H1 (cell line): Measurements from ENCODE around the gene MXI1. TPM values are rescaled to one million over a fixed set of nuclear protein-coding genes. Genes with fewer than 3 reads are reported as not detected.

Experiments used
- CTCF ChIA-PET: fragments of 300-600 bp; sonication (Branson Sonifier 250); formaldehyde crosslinking; loops from one replicate; lab custom pipeline; 2021; ENCODE audit not compliant: partially characterized antibody; lab: Charles Lee
- POLR2A ChIA-PET: fragments of 300-600 bp; sonication (Branson Sonifier 250); formaldehyde crosslinking; loops from one replicate; lab custom pipeline; 2021; ENCODE audit warnings: inconsistent platforms; ENCODE audit not compliant: partially characterized antibody; lab: Charles Lee
- DNase-seq, 2 experiments: peaks; one replicate each; pipeline versions ENCODE4 v3.0.0 to v3.0.0-alpha.2; 2010 to 2022; ENCODE audit warnings: low spot score in 2 of 2, low read depth in 1 of 2, mixed read lengths in 1 of 2
- FAIRE-seq: peaks from 2 replicates; lab custom pipeline; 2011; peaks lifted over from hg19 to GRCh38; lab: Jason Lieb, UNC
- H2AFZ ChIP-seq: 2 replicates; pipeline ENCODE4 v1.8.1; 2012; ENCODE audit warnings: low read length, inconsistent platforms
- H2AK5ac ChIP-seq: 2 replicates; pipeline ENCODE4 v1.6.1; 2013; ENCODE audit warnings: low read depth, low read length
- H2BK120ac ChIP-seq: replicated peaks from 2 replicates; pipeline ENCODE3; 2013; ENCODE audit warnings: low read depth, low read length, inconsistent platforms
- H2BK12ac ChIP-seq: 2 replicates; pipeline ENCODE4 v1.6.1; 2013; ENCODE audit warnings: low read depth, low read length
- H2BK15ac ChIP-seq: 2 replicates; pipeline ENCODE4 v1.6.1; 2013; ENCODE audit warnings: low read length
- H2BK20ac ChIP-seq: 2 replicates; pipeline ENCODE4 v1.6.1; 2013; ENCODE audit warnings: low read length
- H2BK5ac ChIP-seq: 2 replicates; pipeline ENCODE4 v1.6.1; 2013; ENCODE audit warnings: low read depth, low read length
- H3K14ac ChIP-seq: 2 replicates; pipeline ENCODE4 v1.6.1; 2013; ENCODE audit warnings: inconsistent platforms; ENCODE audit not compliant: insufficient read length
- H3K18ac ChIP-seq: 2 replicates; pipeline ENCODE4 v1.6.1; 2013; ENCODE audit warnings: low read length; ENCODE audit errors: extremely low read depth
- H3K23ac ChIP-seq: 2 replicates; pipeline ENCODE4 v1.6.1; 2013; ENCODE audit warnings: inconsistent platforms; ENCODE audit not compliant: insufficient read length
- H3K23me2 ChIP-seq: 2 replicates; pipeline ENCODE4 v1.6.1; 2013; ENCODE audit warnings: low read depth, low read length
- H3K27ac ChIP-seq: 2 replicates; pipeline ENCODE4 v1.6.1; 2011; ENCODE audit warnings: low read depth, low read length, inconsistent platforms
- H3K27me3 ChIP-seq, 4 experiments: replicated peaks in 1 of 4; 1 replicate in 1 of 4; 2 replicates in 3 of 4; pipeline versions ENCODE4 v1.6.1 to v1.8.1; 2011 to 2013; ENCODE audit warnings: low read length in 3 of 4, mild to moderate bottlenecking in 3 of 4, inconsistent platforms in 2 of 4, mixed read lengths in 2 of 4, moderate library complexity in 1 of 4; ENCODE audit not compliant: control insufficient read depth in 3 of 4, insufficient read depth in 3 of 4; ENCODE audit errors: extremely low read depth in 1 of 4
- H3K36me3 ChIP-seq, 4 experiments: 2 replicates each; pipeline versions ENCODE4 v1.6.1 to v1.8.1; 2011 to 2013; ENCODE audit warnings: mild to moderate bottlenecking in 4 of 4, low read length in 3 of 4, moderate library complexity in 2 of 4, control low read depth in 1 of 4, inconsistent platforms in 1 of 4; ENCODE audit not compliant: insufficient read depth in 4 of 4, control insufficient read depth in 2 of 4
- H3K4ac ChIP-seq: replicated peaks from 2 replicates; pipeline ENCODE3; 2013; ENCODE audit warnings: low read length, low read depth, mixed read lengths, inconsistent platforms; ENCODE audit not compliant: insufficient read length
- H3K4me1 ChIP-seq, 4 experiments: replicated peaks in 1 of 4; 1 replicate in 1 of 4; 2 replicates in 3 of 4; pipeline versions ENCODE4 v1.6.1 to v1.8.1; 2011 to 2013; ENCODE audit warnings: low read length in 3 of 4, inconsistent platforms in 2 of 4, mixed read lengths in 1 of 4; ENCODE audit not compliant: insufficient read depth in 4 of 4, control insufficient read depth in 3 of 4
- H3K4me2 ChIP-seq, 2 experiments: 2 replicates each; pipeline versions ENCODE4 v1.6.1 to v1.8.1; 2011 to 2013; ENCODE audit warnings: low read depth in 2 of 2, low read length in 2 of 2, control low read depth in 1 of 2, inconsistent platforms in 1 of 2, mild to moderate bottlenecking in 1 of 2; ENCODE audit not compliant: insufficient read depth in 1 of 2
- H3K4me3 ChIP-seq, 4 experiments: fragments of 200-600, 300-600 bp in 1 of 4; sonication (generic), shearing (Covaris generic), sonication (Bioruptor Twin) in 1 of 4; 2 replicates each; pipeline versions ENCODE4 v1.5.1 to v1.8.1; 2011 to 2016; ENCODE audit warnings: low read length in 4 of 4, low read depth in 3 of 4, control low read depth in 2 of 4, inconsistent platforms in 2 of 4, mild to moderate bottlenecking in 2 of 4, mixed read lengths in 1 of 4, moderate library complexity in 1 of 4; ENCODE audit not compliant: insufficient read depth in 2 of 4; ENCODE audit errors: extremely low read depth in 1 of 4
- H3K56ac ChIP-seq: replicated peaks from 2 replicates; pipeline ENCODE3; 2013; ENCODE audit warnings: low read depth, mild to moderate bottlenecking, mixed read lengths, low read length, inconsistent platforms; ENCODE audit not compliant: insufficient read length
- H3K79me1 ChIP-seq: 2 replicates; pipeline ENCODE4 v1.6.1; 2013; ENCODE audit warnings: low read depth, low read length, control low read depth
- H3K79me2 ChIP-seq, 2 experiments: 2 replicates each; pipeline versions ENCODE4 v1.6.1 to v1.8.1; 2012 to 2013; ENCODE audit warnings: low read length in 2 of 2, mild to moderate bottlenecking in 2 of 2, inconsistent platforms in 1 of 2; ENCODE audit not compliant: insufficient read depth in 2 of 2, control insufficient read depth in 1 of 2
- H3K9ac ChIP-seq, 4 experiments: replicated peaks in 1 of 4; 1 replicate in 1 of 4; 2 replicates in 3 of 4; pipeline versions ENCODE4 v1.6.1 to v1.8.1; 2011 to 2013; ENCODE audit warnings: low read depth in 3 of 4, low read length in 3 of 4, control low read depth in 2 of 4, mild to moderate bottlenecking in 2 of 4, moderate library complexity in 2 of 4, inconsistent platforms in 1 of 4; ENCODE audit errors: extremely low read depth in 1 of 4
- H3K9me3 ChIP-seq, 2 experiments: 2 replicates each; pipeline versions ENCODE4 v1.6.1 to v1.8.1; 2012 to 2013; ENCODE audit warnings: mild to moderate bottlenecking in 2 of 2, moderate library complexity in 2 of 2, control low read depth in 1 of 2, inconsistent platforms in 1 of 2, low read depth in 1 of 2, low read length in 1 of 2, mixed read lengths in 1 of 2; ENCODE audit not compliant: insufficient read depth in 2 of 2
- H4K20me1 ChIP-seq, 2 experiments: replicated peaks in 1 of 2; 2 replicates each; pipeline versions ENCODE3 to v1.8.1; 2011 to 2013; ENCODE audit warnings: inconsistent platforms in 2 of 2, low read length in 2 of 2, mild to moderate bottlenecking in 1 of 2; ENCODE audit not compliant: insufficient read depth in 2 of 2, control insufficient read depth in 1 of 2
- H4K5ac ChIP-seq: 2 replicates; pipeline ENCODE4 v1.6.1; 2013; ENCODE audit warnings: low read length, low read depth, mixed read lengths, inconsistent platforms; ENCODE audit not compliant: insufficient read length
- H4K8ac ChIP-seq: 2 replicates; pipeline ENCODE4 v1.8.0; 2013; ENCODE audit warnings: mild to moderate bottlenecking, moderate library complexity, low read length, inconsistent platforms; ENCODE audit not compliant: insufficient read depth; ENCODE audit errors: extremely low read depth
- H4K91ac ChIP-seq: replicated peaks from 2 replicates; pipeline ENCODE3; 2013; ENCODE audit warnings: low read length, mixed read lengths, inconsistent platforms; ENCODE audit not compliant: insufficient read length
- BCL11A ChIP-seq, 2 experiments: IDR thresholded peaks; one replicate each; pipeline ENCODE4 v1.6.1; 2011; ENCODE audit warnings: low read depth in 2 of 2, low read length in 2 of 2, mild to moderate bottlenecking in 2 of 2
- CREB1 ChIP-seq: IDR thresholded peaks from 2 replicates; pipeline ENCODE4 v1.6.1; 2012; ENCODE audit warnings: inconsistent platforms
- HDAC2 ChIP-seq, 2 experiments: fragments of 300-600 bp in 1 of 2; sonication (generic) in 1 of 2; IDR thresholded peaks; 2 replicates each; pipeline ENCODE4 v1.6.1; 2011 to 2012; ENCODE audit warnings: low read depth in 2 of 2, low read length in 2 of 2, mild to moderate bottlenecking in 2 of 2, moderate library complexity in 2 of 2, borderline replicate concordance in 1 of 2, inconsistent platforms in 1 of 2
- HDAC6 ChIP-seq: IDR thresholded peaks from one replicate; pipeline ENCODE4 v1.7.1; 2012; ENCODE audit warnings: low read depth, mild to moderate bottlenecking, inconsistent platforms, low read length, moderate library complexity
- KDM5A ChIP-seq: fragments of 200-600 bp; IDR thresholded peaks from 2 replicates; pipeline ENCODE4 v1.7.1; 2012; ENCODE audit warnings: mild to moderate bottlenecking, low read length, inconsistent platforms, mixed read lengths
- MAFK ChIP-seq: IDR thresholded peaks from 2 replicates; pipeline ENCODE4 v1.6.1; 2012; ENCODE audit warnings: low read depth, mild to moderate bottlenecking, improper control_type of control experiment, low read length
- RBBP5 ChIP-seq: IDR thresholded peaks from 2 replicates; pipeline ENCODE4 v1.7.1; 2012; ENCODE audit warnings: low read depth, mild to moderate bottlenecking, inconsistent platforms, low read length, moderate library complexity, borderline replicate concordance
- RNF2 ChIP-seq: fragments of 200-900, 300-1000 bp; sonication (generic); IDR thresholded peaks from 2 replicates; pipeline ENCODE4 v1.7.1; 2016; ENCODE audit warnings: borderline replicate concordance, low read depth, mild to moderate bottlenecking, antibody characterized with exemption, low read length; ENCODE audit not compliant: poor library complexity, severe bottlenecking; ENCODE audit errors: missing control alignments
- SAP30 ChIP-seq: fragments of 300-600 bp; sonication (generic); IDR thresholded peaks from 2 replicates; pipeline ENCODE4 v1.7.1; 2012; ENCODE audit warnings: low read length, moderate library complexity, mild to moderate bottlenecking, inconsistent platforms; ENCODE audit not compliant: insufficient read depth, insufficient replicate concordance
- TAF7 ChIP-seq: optimal IDR thresholded peaks from 2 replicates; pipeline ENCODE3; 2011; ENCODE audit warnings: low read depth, mild to moderate bottlenecking, inconsistent platforms, low read length, moderate library complexity, borderline replicate concordance
- TEAD4 ChIP-seq: IDR thresholded peaks from 2 replicates; pipeline ENCODE4 v1.6.1; 2012; ENCODE audit warnings: low read depth, low read length, inconsistent platforms, mixed read lengths
- YY1 ChIP-seq: IDR thresholded peaks from 2 replicates; pipeline ENCODE4 v1.6.1; 2011; ENCODE audit warnings: low read depth, mild to moderate bottlenecking, low read length
- WGBS, 2 experiments: shearing (Covaris generic) in 1 of 2; methylation state at CpG; one replicate each; pipeline versions ENCODE4 v1.1.6 to v1.1.7; 2013 to 2015; ENCODE audit warnings: low lambda C conversion rate in 2 of 2, mixed read lengths in 2 of 2, inconsistent platforms in 1 of 2, low coverage in 1 of 2, missing lambda C conversion rate in 1 of 2; ENCODE audit not compliant: insufficient replicate concordance in 2 of 2, insufficient coverage in 1 of 2, insufficient read length in 1 of 2; ENCODE audit errors: extremely low coverage in 1 of 2, missing lambda C conversion rate in 1 of 2; 5-methylcytosine and 5-hydroxymethylcytosine counted together
- polyA plus RNA-seq, 7 experiments: library from polyadenylated mRNA; depleted of rRNA in 3 of 7; stranded (reverse) in 5 of 7; unstranded in 2 of 7; fragments of >200 nt in 5 of 7; fragments of 200-250 nt in 2 of 7; gene quantifications; 1 replicate in 5 of 7; 2 replicates in 1 of 7; 4 replicates in 1 of 7; pipeline versions ENCODE4 v1.2.1 to v1.2.3, GENCODE V29; 2011 to 2013; ENCODE audit warnings: missing spikeins in 2 of 7, mixed read lengths in 2 of 7
- total RNA-seq: library from RNA; stranded (reverse); fragmentation: NEBNext Ultra II Directional; extraction: Animal tissue kit (Norgen Biotek cat#: 25700); gene quantifications from 2 replicates; pipeline ENCODE4 v1.2.1, GENCODE V29; 2021

MXI1 gene
- total and polyA plus RNA-seq, 2 of the 8 experiments (the other 6 are each of a cell fraction or from before 2014, with no cell fraction given) = 5.7 to 8.8 TPM

GRCh38 chr10:110303681-110304080 is 96.3 kb downstream of the MXI1 start:
- Histone ChIP-seq H2BK15ac (no peak overlapping the region), H3K4me3 (peak overlapping the region; percentile 66 to 90 (median 78)), H3K36me3 (peaks cover 3 to 44% (median 31%) of the 10 kb centered on the region in 4 experiments), H4K20me1 (peaks cover 5 to 7% of the 10 kb centered on the region in 2 experiments), H2BK120ac (no peak overlapping the region), H3K14ac (no peak overlapping the region), H3K56ac (no peak overlapping the region), H3K4me2 (peak overlapping the region; percentile 40 to 69), H3K27me3 (no peaks in the 10 kb centered on the region), H3K9me3 (no peaks in the 10 kb centered on the region), H3K23me2 (0 out of 2 replicates have a peak, but pooled peaks cover 2% of the 10 kb centered on the region), H3K4ac (no peak overlapping the region), H2AK5ac (no peak overlapping the region), H2BK5ac (no peak overlapping the region), H3K9ac (peak overlapping the region; percentile 88 to 100 (median 92); a peak in 6 of 7 replicates), H2BK20ac (no peak overlapping the region), H4K8ac (no peak overlapping the region), H3K23ac (no peak overlapping the region), H3K4me1 (0 out of 7 replicates have a peak, but pooled peaks cover 0 to 3% (median 0%) of the 10 kb centered on the region in 4 experiments), H2AFZ (no peak overlapping the region), H3K18ac (no peak overlapping the region), H3K27ac (no peak overlapping the region), H4K5ac (no peak overlapping the region), H2BK12ac (no peak overlapping the region), H3K79me2 (peaks cover 6 to 53% of the 10 kb centered on the region in 2 experiments), H3K79me1 (0 out of 2 replicates have a peak, but pooled peaks cover 2% of the 10 kb centered on the region), H4K91ac (no peak overlapping the region)
- POLR2A ChIA-PET = interaction anchor here (0.8 to 2.8 kb wide), 18 partner anchors 7 to 612 kb away, joined by 3 to 12 read pairs (median 4); partner anchors contain the start of gene DUSP5
- WGBS, 2 experiments = 25% methylated on average over 4 of the region's 4 CpGs; no CpG with 5 or more reads in 1 of the 2 experiments
- CTCF ChIA-PET = interaction anchor here (1.0 to 2.1 kb wide), 4 partner anchors 15 to 251 kb away, joined by 3 to 11 read pairs (median 4); no protein-coding TSS in a partner anchor
- DNase-seq = no peak
- FAIRE-seq = no peak
- TF ChIP-seq YY1 (no peak), BCL11A (IDR thresholded peaks at IDR 0.05; ENCODE audit: low read depth in 2 of 2, low read length in 2 of 2) (no peak), SAP30 (no peak), MAFK (no peak), TEAD4 (no peak), RNF2 (no peak), KDM5A (no peak), HDAC6 (no peak), HDAC2 (IDR thresholded peaks at IDR 0.05; ENCODE audit: borderline replicate concordance in 1 of 2, low read depth in 2 of 2, low read length in 2 of 2) (no peak), RBBP5 (no peak), TAF7 (no peak), CREB1 (no peak)
